Ectodermal cell (in vitro differentiated cells): ENCODE measurements around the gene APMAP. TPM values are rescaled to one million over a fixed set of nuclear protein-coding genes. Genes with fewer than 3 reads are reported as not detected.

Experiments used
- H3K27ac ChIP-seq: 2 replicates; pipeline ENCODE4 v1.7.0; 2013; ENCODE audit warnings: mild to moderate bottlenecking, low read depth, low read length; ENCODE audit not compliant: insufficient read depth, poor library complexity, severe bottlenecking
- H3K27me3 ChIP-seq: 2 replicates; pipeline ENCODE4 v1.7.0; 2013; ENCODE audit warnings: mild to moderate bottlenecking, low read length; ENCODE audit not compliant: insufficient read depth, control insufficient read depth, poor library complexity, severe bottlenecking
- H3K36me3 ChIP-seq: one replicate; pipeline ENCODE4 v1.7.0; 2013; ENCODE audit warnings: low read length; ENCODE audit not compliant: control insufficient read depth, insufficient read depth
- H3K4me1 ChIP-seq: one replicate; pipeline ENCODE4 v1.7.0; 2013; ENCODE audit warnings: low read length; ENCODE audit not compliant: control insufficient read depth, insufficient read depth
- H3K4me3 ChIP-seq: 2 replicates; pipeline ENCODE4 v1.7.0; 2013; ENCODE audit warnings: low read depth, low read length, control low read depth; ENCODE audit not compliant: insufficient read depth
- H3K9me3 ChIP-seq: 2 replicates; pipeline ENCODE4 v1.7.0; 2013; ENCODE audit warnings: mild to moderate bottlenecking, low read length, moderate library complexity; ENCODE audit not compliant: control insufficient read depth
- WGBS, 2 experiments: methylation state at CpG; one replicate each; pipeline ENCODE4 v1.1.7; 2013; ENCODE audit warnings: missing lambda C conversion rate in 2 of 2; 5-methylcytosine and 5-hydroxymethylcytosine counted together
- polyA plus RNA-seq, 4 experiments: library from polyadenylated mRNA; stranded (reverse); fragments of 50-300 nt; gene quantifications; one replicate each; pipeline ENCODE4 v1.2.3, GENCODE V29; 2013

APMAP gene
- 109 TPM for polyA plus RNA-seq (2013, experiment 1 of 4)
- 101 TPM for polyA plus RNA-seq (2013, experiment 2 of 4)
- 81.9 TPM for polyA plus RNA-seq (2013, experiment 3 of 4)
- polyA plus RNA-seq (2013, experiment 4 of 4) = 88.0 TPM

- Histone ChIP-seq H3K36me3 (no peaks in the 10 kb centered on the region), H3K27ac (no peak within 1 kb of the TSS), H3K9me3 (no peaks in the 10 kb centered on the region), H3K27me3 (peaks cover 3% of the 10 kb centered on the region), H3K4me3 (peak within 1 kb of the TSS; percentile 82), H3K4me1 (peaks cover 7% of the 10 kb centered on the region)
- 1% methylated on average over 69 of the region's 69 CpGs for WGBS, 2 experiments
Measured at GRCh38 chr20:24992487-24993205, at the start of gene APMAP. Gene APMAP (minus strand): TSS chr20:24992751. CDS start chr20:24992688, 63 bp downstream.

- Histone ChIP-seq H3K4me1 (no peaks in the 10 kb centered on the region), H3K4me3 (no peak overlapping the region), H3K27ac (no peak overlapping the region), H3K27me3 (no peaks in the 10 kb centered on the region), H3K36me3 (no peaks in the 10 kb centered on the region), H3K9me3 (no peaks in the 10 kb centered on the region)
- WGBS, 2 experiments = 94 to 97% methylated on average over 21 of the region's 21 CpGs
Measured at GRCh38 chr20:25041813-25042530, 49.4 kb upstream of the APMAP start.

- H3K27me3 ChIP-seq = no peaks in the 10 kb centered on the region
- no peak overlapping the region for H3K4me3 ChIP-seq
- no peak overlapping the region for H3K27ac ChIP-seq
- no peaks in the 10 kb centered on the region for H3K4me1 ChIP-seq
- 91% methylated on average over 6 of the region's 6 CpGs for WGBS, 2 experiments
- no peaks in the 10 kb centered on the region for H3K36me3 ChIP-seq
- H3K9me3 ChIP-seq = no peaks in the 10 kb centered on the region
Measured at GRCh38 chr20:25040438-25040831, 47.9 kb upstream of the APMAP start.

- Histone ChIP-seq H3K36me3 (no peaks in the 10 kb centered on the region), H3K27ac (no peak overlapping the region), H3K9me3 (no peaks in the 10 kb centered on the region), H3K27me3 (no peaks in the 10 kb centered on the region), H3K4me1 (no peaks in the 10 kb centered on the region), H3K4me3 (no peak overlapping the region)
- 90 to 93% methylated on average over 9 of the region's 9 CpGs for whole genome bisulfite sequencing, 2 experiments
Measured at GRCh38 chr20:25039697-25040437, 47.3 kb upstream of the APMAP start.

- no peaks in the 10 kb centered on the region for H3K36me3 ChIP-seq
- H3K27ac ChIP-seq = no peak overlapping the region
- H3K27me3 ChIP-seq = no peaks in the 10 kb centered on the region
- no peak overlapping the region for H3K4me3 ChIP-seq
- 91 to 92% methylated on average over 6 of the region's 6 CpGs for WGBS, 2 experiments
- no peaks in the 10 kb centered on the region for H3K4me1 ChIP-seq
- no peaks in the 10 kb centered on the region for H3K9me3 ChIP-seq
Measured at GRCh38 chr20:25038591-25039015, 46.1 kb upstream of the APMAP start.

GRCh38 chr20:25038103-25038410 lies 45.5 kb upstream of the APMAP start:
- Histone ChIP-seq H3K36me3 (no peaks in the 10 kb centered on the region), H3K4me3 (no peak overlapping the region), H3K9me3 (no peaks in the 10 kb centered on the region), H3K27ac (no peak overlapping the region), H3K4me1 (no peaks in the 10 kb centered on the region), H3K27me3 (no peaks in the 10 kb centered on the region)
- 90 to 97% methylated on average over 3 of the region's 3 CpGs for WGBS, 2 experiments

DNA sequence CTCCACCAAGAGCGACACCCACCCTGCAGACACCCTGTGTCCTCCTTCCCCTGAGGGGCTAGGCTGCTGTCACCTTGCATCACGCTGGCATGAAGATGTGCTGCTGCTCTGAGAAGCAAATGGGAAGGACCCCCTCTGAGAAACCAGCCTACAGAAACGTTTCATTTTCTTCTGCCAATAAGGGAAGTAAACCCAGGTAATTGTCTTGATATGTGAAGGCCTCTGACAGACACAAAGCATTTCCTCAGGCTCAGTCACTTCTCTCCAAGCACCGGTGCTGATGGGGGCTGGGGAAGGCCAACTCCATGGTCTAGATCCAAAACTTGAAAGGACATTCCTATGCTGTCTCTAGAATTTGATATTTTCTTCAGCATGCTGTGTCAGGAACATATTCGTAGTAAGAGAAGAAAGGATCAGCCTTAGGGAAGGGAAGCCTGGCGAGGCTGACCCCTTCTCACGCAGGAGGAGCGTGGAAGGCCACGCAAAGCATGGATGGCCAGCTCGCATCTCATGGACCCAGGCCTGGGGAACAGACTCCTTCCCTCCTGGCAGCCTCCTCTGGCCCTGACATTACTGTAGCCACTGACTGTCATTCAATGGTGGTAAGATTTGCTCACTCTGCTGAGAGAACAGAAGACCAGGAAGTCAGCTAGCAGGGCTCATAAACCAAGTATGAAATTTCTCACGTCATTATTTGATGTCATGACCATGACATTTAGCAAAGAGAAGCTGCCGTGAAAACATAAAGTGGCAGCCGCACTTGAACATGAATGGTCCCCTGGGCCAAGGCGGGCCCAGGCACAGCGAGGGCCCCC lies 44.9 kb upstream of the APMAP start:
- Histone ChIP-seq H3K4me1 (peaks cover 3% of the 10 kb centered on the region), H3K27me3 (no peaks in the 10 kb centered on the region), H3K27ac (no peak overlapping the region), H3K36me3 (no peaks in the 10 kb centered on the region), H3K9me3 (no peaks in the 10 kb centered on the region), H3K4me3 (no peak overlapping the region)
- 89 to 91% methylated on average over 15 of the region's 15 CpGs for WGBS, 2 experiments

- H3K27ac ChIP-seq = no peak overlapping the region
- no peak overlapping the region for H3K4me3 ChIP-seq
- no peaks in the 10 kb centered on the region for H3K27me3 ChIP-seq
- H3K36me3 ChIP-seq = no peaks in the 10 kb centered on the region
- H3K4me1 ChIP-seq = peaks cover 5% of the 10 kb centered on the region
- 87 to 90% methylated on average over 6 to 7 of the region's 7 CpGs for WGBS, 2 experiments
- no peaks in the 10 kb centered on the region for H3K9me3 ChIP-seq
Measured at GRCh38 chr20:25036331-25036936, 43.9 kb upstream of the APMAP start.

DNA sequence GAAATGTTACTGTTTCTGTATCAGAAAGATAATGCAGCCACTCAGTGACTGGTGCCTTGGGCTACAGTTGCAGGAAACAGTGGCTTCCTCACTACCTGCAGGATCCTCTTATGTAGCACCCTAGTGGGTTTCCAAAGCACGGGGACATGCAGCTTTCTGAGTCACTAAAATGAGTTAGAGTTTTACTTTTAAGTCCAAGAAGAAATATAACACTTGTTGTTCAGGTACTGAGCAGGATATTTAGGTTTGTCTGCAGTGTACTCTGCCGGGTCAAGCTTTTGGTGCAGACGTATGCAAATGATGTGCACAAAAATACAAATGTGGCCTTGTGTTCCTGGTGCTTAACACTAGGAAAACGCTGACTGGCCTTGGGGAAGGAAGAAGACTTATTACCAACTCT lies 43.4 kb upstream of the APMAP start:
- WGBS, 2 experiments = 78 to 87% methylated on average over 4 of the region's 4 CpGs

More for the DNA sequence above, 43.4 kb upstream of the APMAP start:
- no peak overlapping the region for H3K4me3 ChIP-seq
- H3K27me3 ChIP-seq = no peaks in the 10 kb centered on the region
- no peaks in the 10 kb centered on the region for H3K36me3 ChIP-seq
- no peaks in the 10 kb centered on the region for H3K9me3 ChIP-seq
- peaks cover 5% of the 10 kb centered on the region for H3K4me1 ChIP-seq
- H3K27ac ChIP-seq = no peak overlapping the region
